Epidermal melanocyte (primary cell): ENCODE measurements around the gene POLK.
A peak's percentile ranks its signal among the peaks of the same experiment; 100 is the strongest.
"Not testable (repeated sequence)": the region's sequence is repeated elsewhere in the genome, so short reads cannot be mapped to it uniquely, and the experiment has no call there.

ENCODE experiments used
- DNase-seq: peaks from one replicate; pipeline ENCODE4 v3.0.0; 2011; ENCODE audit warnings: low spot score; ENCODE audit not compliant: insufficient read length

POLK gene

DNA sequence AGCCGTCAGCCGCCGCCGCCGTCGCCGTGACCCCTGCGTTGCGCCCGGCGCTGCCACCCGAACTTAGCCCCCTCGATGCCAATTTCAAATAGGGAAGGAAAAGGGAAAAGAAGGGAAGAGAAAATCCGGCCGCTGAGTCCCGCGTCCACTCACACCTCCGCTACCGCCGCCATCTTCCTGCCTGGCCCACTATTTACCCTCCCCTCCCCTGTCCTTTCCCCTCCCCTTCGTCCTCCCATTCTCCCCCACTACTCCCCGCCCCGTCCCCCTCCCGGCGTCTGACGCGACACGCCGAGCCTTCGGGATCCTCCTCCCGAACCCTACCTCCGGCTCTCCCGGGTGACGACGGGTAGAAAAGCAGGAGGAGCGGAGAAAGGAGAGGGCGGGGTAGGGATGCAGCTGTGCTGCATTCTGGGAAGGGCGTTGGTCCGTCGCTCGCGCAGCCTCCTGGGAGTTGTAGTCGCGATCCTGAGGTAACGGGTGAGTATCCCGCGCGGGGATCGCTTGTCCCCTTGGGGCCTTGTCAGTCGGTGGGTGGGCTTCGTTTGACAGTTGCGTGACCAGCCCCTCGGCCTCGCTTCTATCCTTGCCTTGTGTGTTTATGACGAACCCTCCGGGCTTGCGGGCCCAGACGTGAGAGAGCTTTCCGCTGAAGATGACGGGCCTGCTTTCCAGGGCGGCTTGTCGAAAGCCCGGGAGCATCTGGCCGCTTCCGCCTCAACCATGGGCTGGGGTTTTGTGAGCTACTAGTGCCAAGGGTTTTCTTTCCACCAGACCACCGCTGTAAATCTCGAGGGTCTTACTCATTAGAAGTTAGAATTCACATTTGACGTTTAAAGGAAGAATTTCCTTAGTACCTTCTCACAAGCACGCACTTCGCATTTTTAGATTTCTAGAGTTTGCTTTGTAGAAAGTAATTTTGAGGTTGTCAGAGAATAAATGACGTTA, at the start of gene POLK, which contains the start of gene CERT1:
TSS of gene POLK (plus strand) at position 457 of the 948 bp plus-strand sequence.
TSS of gene CERT1 (minus strand) at position 195 of the 948 bp plus-strand sequence. CDS start 422 bp downstream, outside the sequence.
- peak; percentile 95 for DNase-seq

- no peak for DNase-seq
Observed at GRCh38 chr5:75463726-75464125, 48.0 kb upstream of the POLK start.

DNA sequence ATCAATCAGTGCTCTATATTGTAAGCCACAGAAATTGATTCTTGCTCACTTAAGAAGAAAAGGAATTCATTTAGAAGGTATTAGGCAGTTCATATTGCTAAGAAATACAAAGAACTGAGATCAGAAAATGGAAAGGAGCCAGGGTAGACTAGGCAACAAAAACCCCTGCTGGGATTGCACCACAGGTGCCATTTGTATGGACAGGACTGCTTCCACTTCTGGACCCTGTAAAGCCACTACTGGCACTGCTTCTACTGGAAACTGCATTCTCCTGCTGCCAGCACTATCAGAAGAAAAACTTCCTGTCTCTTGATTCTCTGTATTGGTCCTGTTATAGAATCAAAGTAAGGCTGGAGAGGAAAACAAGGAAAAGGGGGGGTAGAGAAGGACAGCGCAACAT, 46.2 kb upstream of the POLK start:
- DNase-seq: no peak

- no peak for DNase-seq
Observed at GRCh38 chr5:75466006-75466716, 45.5 kb upstream of the POLK start.

DNA sequence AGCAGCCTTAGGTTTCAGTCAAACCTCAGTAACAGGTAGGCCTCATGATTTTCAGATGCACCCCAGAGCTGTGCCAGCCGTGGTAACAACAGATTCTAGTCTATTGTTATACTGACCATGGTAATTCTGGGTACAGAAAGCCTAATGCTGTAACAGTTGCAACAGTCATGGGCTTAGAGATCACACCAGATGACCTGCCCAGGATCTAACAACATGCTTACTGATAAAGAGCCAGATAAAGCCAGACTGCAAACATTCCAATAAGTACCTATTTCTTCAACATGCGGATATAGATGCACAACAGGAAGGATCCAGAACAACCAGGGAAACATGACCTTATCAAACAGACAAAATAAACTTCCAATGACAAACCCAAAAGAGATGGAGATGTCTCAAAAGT, 43.1 kb upstream of the POLK start:
- no peak for DNase-seq

DNA sequence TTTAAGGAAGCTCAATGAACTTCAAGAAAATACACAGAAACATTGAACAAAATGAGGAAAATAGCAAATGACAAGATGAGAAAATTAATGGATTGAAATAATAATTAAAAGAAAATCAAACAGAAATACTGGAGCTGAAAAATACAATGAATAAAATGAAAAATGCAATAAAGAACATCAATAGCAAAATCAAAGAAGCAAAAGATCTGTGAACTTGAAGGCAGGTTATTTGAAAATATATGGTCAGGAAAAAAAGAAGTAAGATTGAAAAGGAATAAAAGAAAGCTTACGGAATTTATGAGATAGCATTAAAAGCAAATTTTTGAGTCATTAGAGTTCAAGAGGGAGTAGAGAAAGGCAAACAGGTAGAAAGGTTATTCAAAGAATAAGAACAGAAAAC, 42.7 kb upstream of the POLK start:
- no peak for DNase-seq

GRCh38 chr5:75471193-75471592, 40.5 kb upstream of the POLK start:
- no peak for DNase-seq

GRCh38 chr5:75472973-75473372, 38.7 kb upstream of the POLK start:
- no peak for DNase-seq

DNA sequence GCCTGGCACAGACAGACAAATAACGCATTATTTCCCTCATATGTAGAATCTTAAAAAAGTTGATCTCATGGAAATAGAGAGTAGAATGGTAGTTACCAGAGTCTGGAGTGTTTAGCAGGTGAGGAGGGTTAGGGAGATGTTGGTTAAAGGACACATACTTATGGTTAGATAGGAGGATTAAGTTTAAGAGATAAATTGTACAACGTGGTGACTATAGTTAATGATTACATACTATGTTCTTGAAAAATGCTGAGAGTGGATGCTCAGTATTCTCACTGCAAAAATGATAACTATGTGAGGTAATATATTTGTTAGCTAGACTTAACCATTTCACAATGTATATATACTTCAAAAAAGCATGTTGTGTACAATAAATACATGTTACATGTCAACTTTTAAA, 38.2 kb upstream of the POLK start:
- DNase-seq: no peak

GRCh38 chr5:75475364-75475763, 36.3 kb upstream of the POLK start:
- no peak for DNase-seq

GRCh38 chr5:75481024-75481423, 30.7 kb upstream of the POLK start:
- DNase-seq: no peak

- no peak for DNase-seq
Observed at GRCh38 chr5:75482482-75482881, 29.2 kb upstream of the POLK start.

DNA sequence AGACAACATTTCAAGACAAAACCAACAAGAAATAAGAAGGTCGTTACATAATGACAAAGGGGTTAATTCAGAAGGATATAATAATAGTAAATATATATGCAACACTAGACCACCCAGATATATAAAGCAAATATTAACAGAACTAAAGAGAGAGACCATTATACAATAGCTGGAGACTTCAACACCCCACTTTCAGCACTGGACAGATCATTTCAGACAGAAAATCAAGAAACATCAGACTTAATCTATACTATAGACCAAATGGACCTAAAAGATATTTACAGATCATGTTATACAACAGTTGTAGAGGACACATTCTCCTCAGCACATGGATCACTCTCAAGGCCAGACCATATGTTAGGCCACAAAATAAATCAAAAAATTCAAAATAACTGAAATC, 27.1 kb upstream of the POLK start:
- DNase-seq: no peak

GRCh38 chr5:75489847-75490246, 21.8 kb upstream of the POLK start:
- DNase-seq: not testable (repeated sequence)

GRCh38 chr5:75491621-75492020, 20.1 kb upstream of the POLK start:
- no peak for DNase-seq

- DNase-seq: no peak
Observed at GRCh38 chr5:75496026-75496425, 15.7 kb upstream of the POLK start.

DNA sequence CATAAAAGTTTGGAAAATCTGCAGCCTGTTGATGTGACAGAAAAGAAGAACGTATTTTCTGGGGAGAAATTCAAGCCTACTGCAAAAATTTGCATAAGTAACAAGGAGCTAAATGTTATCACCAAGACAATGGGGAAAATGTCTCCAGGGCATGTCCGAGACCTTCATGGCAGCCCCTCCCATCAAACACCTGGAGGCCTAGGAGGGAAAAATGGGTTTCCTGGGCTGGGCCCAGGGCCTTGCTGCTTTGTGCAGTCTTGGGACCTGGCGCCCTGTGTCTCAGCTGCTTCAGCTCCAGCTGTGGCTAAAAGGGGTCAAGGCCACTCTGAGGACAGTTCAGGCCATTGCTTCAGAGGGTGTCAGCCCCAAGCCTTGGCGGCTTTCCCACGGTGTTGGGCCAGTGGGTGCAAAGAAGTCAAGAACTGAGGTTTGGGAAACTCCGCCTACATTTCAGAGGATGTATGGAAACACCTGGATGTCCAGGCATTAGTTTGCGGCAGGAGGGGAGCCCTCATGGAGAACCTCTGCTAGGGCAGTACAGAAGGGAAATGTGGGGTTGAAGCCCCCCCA, 13.4 kb upstream of the POLK start:
- DNase-seq: no peak

DNA sequence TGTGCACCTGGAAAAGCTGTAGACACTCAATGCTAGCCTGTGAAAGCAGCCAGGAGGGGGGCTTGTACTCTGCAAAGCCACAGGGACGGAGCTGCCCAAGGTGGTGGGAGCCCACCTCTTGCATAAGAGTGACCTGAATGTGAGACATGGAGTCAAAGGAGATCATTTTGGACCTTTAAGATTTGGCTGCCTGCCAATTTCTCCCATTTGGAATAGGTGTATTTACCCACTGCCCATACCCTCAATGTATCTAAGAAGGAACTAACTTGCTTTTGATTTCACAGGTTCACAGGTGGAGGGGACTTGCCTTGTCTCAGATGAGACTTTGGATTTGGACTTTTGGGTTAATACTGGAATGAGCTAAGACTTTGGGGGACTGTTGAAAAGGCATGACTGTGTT, 12.8 kb upstream of the POLK start:
- DNase-seq: not testable (repeated sequence)

DNA sequence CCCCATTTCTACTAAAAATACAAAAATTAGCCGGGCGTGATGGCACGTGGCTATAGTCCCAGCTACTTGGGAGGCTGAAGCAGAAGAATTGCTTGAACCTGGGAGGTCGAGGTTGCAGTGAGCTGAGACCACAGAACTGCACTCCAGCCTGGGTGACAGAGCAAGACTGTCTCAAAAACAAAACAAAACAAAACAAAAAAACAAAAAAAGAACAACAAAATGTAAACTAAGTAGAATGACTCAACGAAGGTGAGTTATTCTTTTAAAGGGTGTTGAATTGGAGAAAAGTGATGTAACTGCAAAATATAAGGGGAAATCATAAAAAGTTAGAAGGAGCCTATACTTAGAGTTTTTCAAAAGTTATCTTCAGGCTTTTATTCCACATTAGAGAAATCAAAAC, 6.6 kb upstream of the POLK start:
- DNase-seq: not testable (repeated sequence)

DNA sequence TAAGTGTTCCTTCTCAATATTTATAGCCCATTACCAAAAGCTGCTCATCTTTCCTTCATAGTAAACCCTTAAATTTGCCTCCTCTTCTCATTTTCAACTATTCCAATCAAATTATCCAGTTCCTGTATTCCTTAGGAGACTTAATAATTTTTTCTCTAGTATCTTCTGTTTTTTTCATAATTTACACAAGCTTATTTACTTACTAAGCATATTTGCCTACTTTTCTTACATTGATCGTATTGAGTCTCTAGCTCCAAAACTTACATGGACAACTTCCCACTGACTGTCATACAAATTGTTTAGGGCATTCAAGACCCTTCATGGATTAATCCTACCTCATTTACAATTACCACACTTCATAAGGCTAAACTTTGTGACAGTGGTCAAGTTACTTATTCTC, 3.9 kb upstream of the POLK start:
- no peak for DNase-seq

DNA sequence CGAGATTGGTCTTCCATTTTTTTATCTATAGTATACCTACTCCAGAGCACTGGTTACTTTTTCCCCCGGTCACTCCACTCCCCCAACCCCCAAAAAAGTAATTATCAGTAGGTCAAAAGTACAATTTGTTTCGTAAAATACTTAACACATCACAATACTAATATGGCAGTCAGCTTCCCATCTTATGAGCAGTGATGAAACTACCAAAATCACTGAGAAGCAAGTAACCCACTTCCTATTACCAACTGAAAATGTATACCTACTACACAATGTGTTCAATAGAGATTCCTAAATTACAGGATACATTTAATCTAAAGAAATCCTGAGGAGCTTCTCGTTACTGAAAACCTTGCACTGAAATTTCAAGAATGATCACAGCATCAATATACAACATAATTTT, 2.1 kb upstream of the POLK start:
- DNase-seq: no peak

GRCh38 chr5:75509956-75510355, 1.7 kb upstream of the POLK start:
- no peak for DNase-seq
